NT2/D1 (cell line): Measurements from ENCODE around the gene KLHL30.

Experiments used
- YY1 ChIP-seq: IDR thresholded peaks from 2 replicates; pipeline ENCODE4 v1.6.1; 2011; ENCODE audit not compliant: insufficient read length, insufficient read depth
- ZNF274 ChIP-seq: IDR thresholded peaks from 2 replicates; pipeline ENCODE4 v1.6.1; 2011; ENCODE audit warnings: mild to moderate bottlenecking, low read depth, low read length

- TF ChIP-seq ZNF274 (no peak), YY1 (no peak)
These were observed 5.7 kb upstream of the KLHL30 start for GRCh38 chr2:238132463-238133450.
